HL-60 (cell line): ENCODE results near the gene CCDC190.

Experiments
- DNase-seq, 2 experiments: peaks; one replicate each; pipeline ENCODE4 v3.0.0-alpha.2; 2010 to 2020; ENCODE audit warnings: low read depth in 1 of 2, low spot score in 1 of 2
- H3K27ac ChIP-seq: fragments of 250-450 bp; sonication (Bioruptor Pico); replicated peaks from 2 replicates; pipeline ENCODE4 v1.5.1; 2020; ENCODE audit warnings: mild to moderate bottlenecking, moderate library complexity
- H3K27me3 ChIP-seq: fragments of 250-450 bp; sonication (Bioruptor Pico); 2 replicates; pipeline ENCODE4 v1.5.1; 2021; ENCODE audit warnings: mild to moderate bottlenecking, moderate library complexity; ENCODE audit not compliant: insufficient read depth, poor library complexity, severe bottlenecking
- H3K4me3 ChIP-seq: replicated peaks from 2 replicates; pipeline ENCODE4 v1.5.1; 2011; ENCODE audit warnings: mild to moderate bottlenecking, control low read depth, low read length; ENCODE audit not compliant: insufficient read depth
- GABPA ChIP-seq: IDR thresholded peaks from 2 replicates; pipeline ENCODE4 v1.6.1; 2012; ENCODE audit warnings: low read depth
- POLR2AphosphoS5 ChIP-seq: IDR thresholded peaks from 2 replicates; pipeline ENCODE4 v1.6.1; 2012; ENCODE audit warnings: low read depth
- SPI1 ChIP-seq: IDR thresholded peaks from 2 replicates; pipeline ENCODE4 v1.6.1; 2012; ENCODE audit warnings: low read depth, mild to moderate bottlenecking, borderline replicate concordance
- TF ChIP-seq, protein P1 (sequence below): IDR thresholded peaks from one replicate; pipeline ENCODE4 v1.5.1; 2011; ENCODE audit warnings: low read length, control low read depth, inconsistent platforms; ENCODE audit not compliant: insufficient read depth
- TF ChIP-seq, protein P2 (sequence below): IDR thresholded peaks from 2 replicates; pipeline ENCODE4 v1.6.1; 2012; ENCODE audit warnings: low read depth; ENCODE audit not compliant: insufficient replicate concordance

The CCDC190 gene

DNA sequence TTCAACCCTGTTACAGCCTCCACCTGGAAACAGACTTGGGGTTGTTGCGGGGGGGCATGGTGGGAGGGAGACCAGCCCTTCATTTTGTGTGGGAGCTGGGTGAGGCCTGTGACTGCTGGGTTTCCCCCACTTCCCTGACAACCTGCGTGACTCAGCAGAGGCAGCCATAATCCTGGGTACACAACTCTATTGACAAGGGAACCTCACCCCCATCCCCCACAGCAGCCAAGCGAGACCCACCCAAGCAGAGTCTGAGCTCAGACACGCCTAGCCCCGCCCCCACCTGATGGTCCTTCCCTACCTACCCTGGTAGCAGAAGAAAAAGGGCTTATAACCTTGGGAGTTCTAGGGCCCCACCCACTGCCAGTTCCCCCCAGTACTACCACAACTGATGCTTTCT is 8.0 kb upstream of the CCDC190 start:
- H3K27ac ChIP-seq, result no peak overlapping the region
- no peaks in the 10 kb centered on the region for H3K27me3 ChIP-seq
- no peak overlapping the region for H3K4me3 ChIP-seq
- no peak for DNase-seq
- TF ChIP-seq, protein P1, sequence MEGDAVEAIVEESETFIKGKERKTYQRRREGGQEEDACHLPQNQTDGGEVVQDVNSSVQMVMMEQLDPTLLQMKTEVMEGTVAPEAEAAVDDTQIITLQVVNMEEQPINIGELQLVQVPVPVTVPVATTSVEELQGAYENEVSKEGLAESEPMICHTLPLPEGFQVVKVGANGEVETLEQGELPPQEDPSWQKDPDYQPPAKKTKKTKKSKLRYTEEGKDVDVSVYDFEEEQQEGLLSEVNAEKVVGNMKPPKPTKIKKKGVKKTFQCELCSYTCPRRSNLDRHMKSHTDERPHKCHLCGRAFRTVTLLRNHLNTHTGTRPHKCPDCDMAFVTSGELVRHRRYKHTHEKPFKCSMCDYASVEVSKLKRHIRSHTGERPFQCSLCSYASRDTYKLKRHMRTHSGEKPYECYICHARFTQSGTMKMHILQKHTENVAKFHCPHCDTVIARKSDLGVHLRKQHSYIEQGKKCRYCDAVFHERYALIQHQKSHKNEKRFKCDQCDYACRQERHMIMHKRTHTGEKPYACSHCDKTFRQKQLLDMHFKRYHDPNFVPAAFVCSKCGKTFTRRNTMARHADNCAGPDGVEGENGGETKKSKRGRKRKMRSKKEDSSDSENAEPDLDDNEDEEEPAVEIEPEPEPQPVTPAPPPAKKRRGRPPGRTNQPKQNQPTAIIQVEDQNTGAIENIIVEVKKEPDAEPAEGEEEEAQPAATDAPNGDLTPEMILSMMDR, result no peak
- TF ChIP-seq, protein P2, sequence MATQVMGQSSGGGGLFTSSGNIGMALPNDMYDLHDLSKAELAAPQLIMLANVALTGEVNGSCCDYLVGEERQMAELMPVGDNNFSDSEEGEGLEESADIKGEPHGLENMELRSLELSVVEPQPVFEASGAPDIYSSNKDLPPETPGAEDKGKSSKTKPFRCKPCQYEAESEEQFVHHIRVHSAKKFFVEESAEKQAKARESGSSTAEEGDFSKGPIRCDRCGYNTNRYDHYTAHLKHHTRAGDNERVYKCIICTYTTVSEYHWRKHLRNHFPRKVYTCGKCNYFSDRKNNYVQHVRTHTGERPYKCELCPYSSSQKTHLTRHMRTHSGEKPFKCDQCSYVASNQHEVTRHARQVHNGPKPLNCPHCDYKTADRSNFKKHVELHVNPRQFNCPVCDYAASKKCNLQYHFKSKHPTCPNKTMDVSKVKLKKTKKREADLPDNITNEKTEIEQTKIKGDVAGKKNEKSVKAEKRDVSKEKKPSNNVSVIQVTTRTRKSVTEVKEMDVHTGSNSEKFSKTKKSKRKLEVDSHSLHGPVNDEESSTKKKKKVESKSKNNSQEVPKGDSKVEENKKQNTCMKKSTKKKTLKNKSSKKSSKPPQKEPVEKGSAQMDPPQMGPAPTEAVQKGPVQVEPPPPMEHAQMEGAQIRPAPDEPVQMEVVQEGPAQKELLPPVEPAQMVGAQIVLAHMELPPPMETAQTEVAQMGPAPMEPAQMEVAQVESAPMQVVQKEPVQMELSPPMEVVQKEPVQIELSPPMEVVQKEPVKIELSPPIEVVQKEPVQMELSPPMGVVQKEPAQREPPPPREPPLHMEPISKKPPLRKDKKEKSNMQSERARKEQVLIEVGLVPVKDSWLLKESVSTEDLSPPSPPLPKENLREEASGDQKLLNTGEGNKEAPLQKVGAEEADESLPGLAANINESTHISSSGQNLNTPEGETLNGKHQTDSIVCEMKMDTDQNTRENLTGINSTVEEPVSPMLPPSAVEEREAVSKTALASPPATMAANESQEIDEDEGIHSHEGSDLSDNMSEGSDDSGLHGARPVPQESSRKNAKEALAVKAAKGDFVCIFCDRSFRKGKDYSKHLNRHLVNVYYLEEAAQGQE, result no peak
- TF ChIP-seq GABPA, result no peak

DNA sequence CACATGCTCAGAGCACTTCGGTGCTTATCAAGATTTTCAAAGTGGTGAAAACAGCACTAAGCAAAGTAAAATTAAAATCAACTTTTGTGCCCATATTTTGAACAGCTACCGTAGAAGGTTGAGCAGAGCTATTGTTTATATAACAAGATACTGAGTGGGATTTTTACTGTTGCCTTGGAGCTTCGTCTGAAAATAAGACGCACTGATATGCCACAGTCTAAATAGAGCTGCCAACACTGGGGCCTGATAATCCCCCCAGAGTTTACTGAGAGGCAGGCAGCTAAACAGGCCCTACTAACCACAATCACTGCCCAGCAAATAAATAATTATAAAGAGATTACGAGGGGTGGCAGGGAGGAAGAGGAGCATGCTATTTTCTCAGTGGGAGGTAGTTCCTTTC is 650 bp upstream of the CCDC190 start:
- TF ChIP-seq POLR2AphosphoS5 (no peak), GABPA (no peak), SPI1 (no peak)
- TF ChIP-seq, protein P2, result no peak
- TF ChIP-seq, protein P1, result no peak
- no peak for DNase-seq
- peaks cover 6% of the 10 kb centered on the region for H3K27me3 ChIP-seq
- H3K27ac ChIP-seq, result no peak overlapping the region
- H3K4me3 ChIP-seq, result no peak overlapping the region

DNA sequence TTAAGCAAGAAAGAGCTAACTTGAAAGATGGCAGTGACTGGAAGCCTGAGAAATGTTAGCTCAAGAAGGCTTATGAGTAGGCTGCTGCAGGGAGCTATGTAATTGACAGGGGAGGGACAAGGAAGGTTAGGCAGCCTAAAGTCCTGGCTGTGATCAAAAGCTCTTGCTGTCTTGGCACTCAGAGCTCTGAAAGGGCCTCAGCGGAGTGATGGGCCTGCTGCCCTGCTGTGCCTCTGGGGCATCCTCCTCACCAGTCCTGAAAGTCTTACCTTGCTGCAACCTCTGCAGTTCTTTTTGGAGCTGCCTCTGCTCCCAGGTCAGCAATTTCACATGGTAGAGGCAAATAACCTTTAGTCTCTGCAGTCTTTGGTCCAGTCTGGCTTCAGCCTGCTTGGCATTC is 1.8 kb downstream of the CCDC190 start:
- DNase-seq, result no peak
- TF ChIP-seq POLR2AphosphoS5 (no peak), SPI1 (no peak), GABPA (no peak)
- TF ChIP-seq, protein P2, result no peak
- TF ChIP-seq, protein P1, result no peak
- Histone ChIP-seq H3K4me3 (no peak overlapping the region), H3K27me3 (peaks cover 9% of the 10 kb centered on the region), H3K27ac (no peak overlapping the region)
